ENCODE results near the gene STXBP3. TPM values are rescaled to one million over a fixed set of nuclear protein-coding genes. Genes with fewer than 3 reads are reported as not detected.

The STXBP3 gene
- total RNA-seq, 4 donors from 2014 or later, result 57.4 to 80.7 (median 69.5) TPM

GRCh38 chr1:108750476-108751181 lies 4.2 kb downstream of the STXBP3 start:
- intact Hi-C loops (cut with DNase I; ENCODE audit: low total_unique reads), result no loop called here
- DNase-seq (ENCODE audit: low spot score in 2 of 2), result no peak
- no peak overlapping the region for H3K4me3 ChIP-seq (ENCODE audit: low read depth, poor library complexity, severe bottlenecking)
- 63 to 73% methylated on average over 1 of the region's 1 CpG for WGBS, 2 donors
- no peak for TF ChIP-seq CTCF (IDR thresholded peaks at IDR 0.05)
- TF ChIP-seq POLR2A (IDR thresholded peaks at IDR 0.05), result no peak

- TF ChIP-seq CTCF (IDR thresholded peaks at IDR 0.05) (no peak), POLR2A (IDR thresholded peaks at IDR 0.05) (no peak)
- WGBS, 2 donors, result 82 to 98% methylated on average over 3 of the region's 3 CpGs
- DNase-seq (ENCODE audit: low spot score in 2 of 2), result no peak
- H3K4me3 ChIP-seq (ENCODE audit: low read depth, poor library complexity, severe bottlenecking), result no peak overlapping the region
- intact Hi-C loops (cut with DNase I; ENCODE audit: low total_unique reads), result no loop called here
These were observed 6.9 kb downstream of the STXBP3 start for GRCh38 chr1:108753363-108753762.

- TF ChIP-seq CTCF (IDR thresholded peaks at IDR 0.05), result no peak
- intact Hi-C loops (cut with DNase I; ENCODE audit: low total_unique reads), result no loop called here
These were observed 12.3 kb downstream of the STXBP3 start for GRCh38 chr1:108758796-108759195.

GRCh38 chr1:108767115-108767514 lies 20.6 kb downstream of the STXBP3 start:
- no peak for DNase-seq (ENCODE audit: low spot score in 2 of 2)
- TF ChIP-seq CTCF (IDR thresholded peaks at IDR 0.05) (no peak), POLR2A (IDR thresholded peaks at IDR 0.05) (no peak)
- WGBS, 2 donors, result 38 to 43% methylated on average over 1 of the region's 1 CpG
- intact Hi-C loops (cut with DNase I; ENCODE audit: low total_unique reads), result no loop called here
- H3K4me3 ChIP-seq (ENCODE audit: low read depth, poor library complexity, severe bottlenecking), result no peak overlapping the region

More at GRCh38 chr1:108758796-108759195, 12.3 kb downstream of the STXBP3 start:
- no peak for DNase-seq (ENCODE audit: low spot score in 2 of 2)
- no peak overlapping the region for H3K4me3 ChIP-seq (ENCODE audit: low read depth, poor library complexity, severe bottlenecking)

- intact Hi-C loops (cut with DNase I; ENCODE audit: low total_unique reads), result no loop called here
- no peak for DNase-seq (ENCODE audit: low spot score in 2 of 2)
- 85 to 89% methylated on average over 3 of the region's 3 CpGs for WGBS, 2 donors
- H3K4me3 ChIP-seq (ENCODE audit: low read depth, poor library complexity, severe bottlenecking), result no peak overlapping the region
- no peak for TF ChIP-seq POLR2A (IDR thresholded peaks at IDR 0.05)
- TF ChIP-seq CTCF (IDR thresholded peaks at IDR 0.05), result no peak
These were observed 21.2 kb downstream of the STXBP3 start for GRCh38 chr1:108767708-108768107.

- intact Hi-C loops (cut with DNase I; ENCODE audit: low total_unique reads), result no loop called here
- DNase-seq (ENCODE audit: low spot score in 2 of 2), result no peak
- TF ChIP-seq POLR2A (IDR thresholded peaks at IDR 0.05) (no peak), CTCF (IDR thresholded peaks at IDR 0.05) (no peak)
These were observed 31.4 kb downstream of the STXBP3 start for GRCh38 chr1:108777839-108778238.

More at GRCh38 chr1:108777839-108778238, 31.4 kb downstream of the STXBP3 start:
- no peak overlapping the region for H3K4me3 ChIP-seq (ENCODE audit: low read depth, poor library complexity, severe bottlenecking)
